ENCODE data around the gene MAPT.

GRCh38 chr17:46071796-46072195 lies 177.4 kb downstream of the MAPT start:
- TF ChIP-seq CTCF (conservative IDR thresholded peaks at IDR 0.05; ENCODE audit: low read depth, low read length) (no peak), EZH2 (IDR thresholded peaks at IDR 0.05; ENCODE audit: borderline replicate concordance, low read depth, low read length, poor library complexity, severe bottlenecking) (no peak)

Measured in A673 (cell line).